ENCODE measurements around the gene LRCH4. TPM values are rescaled to one million over a fixed set of nuclear protein-coding genes. Genes with fewer than 3 reads are reported as not detected.

LRCH4 gene
- total RNA-seq, 2 donors from 2014 or later, result 23.0 to 46.2 TPM

DNA sequence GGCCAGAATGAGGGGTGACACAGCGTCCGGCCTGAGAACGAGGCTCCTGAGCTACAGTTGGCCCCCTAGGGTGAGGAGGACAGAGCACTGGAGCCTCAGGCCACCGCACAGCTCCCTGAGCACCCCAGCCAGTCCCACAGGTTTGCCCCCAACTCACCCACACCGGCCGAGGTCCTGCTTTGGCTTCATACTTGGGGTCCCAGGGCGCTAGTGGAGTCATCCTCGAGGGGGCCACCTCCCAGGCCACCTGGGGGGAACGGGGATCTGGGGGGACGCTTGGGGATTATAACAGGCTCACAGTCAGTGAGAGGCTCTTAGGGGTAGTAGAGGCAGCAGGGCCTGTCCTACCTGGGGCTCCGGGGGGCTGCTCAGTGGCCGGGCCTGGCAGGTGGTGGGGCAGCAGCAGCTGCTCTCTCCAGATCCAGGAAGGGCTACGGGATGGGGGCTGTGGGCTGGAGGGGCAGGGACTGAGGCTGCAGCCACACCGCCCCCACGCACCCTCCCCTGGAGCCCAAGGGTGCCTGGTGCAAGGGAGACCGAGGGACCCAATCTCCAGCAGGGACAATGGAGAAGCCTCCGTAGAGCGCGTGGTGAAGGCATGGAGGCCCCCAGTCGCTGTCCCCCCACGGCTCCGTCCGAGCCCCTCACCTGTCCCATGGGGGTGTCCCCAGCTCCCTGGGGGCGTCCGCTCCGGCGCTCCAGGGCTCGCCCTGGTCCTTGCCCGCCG, 12.8 kb downstream of the LRCH4 start:
- no peak overlapping the region for H3K27ac ChIP-seq
- TF ChIP-seq, protein P1, sequence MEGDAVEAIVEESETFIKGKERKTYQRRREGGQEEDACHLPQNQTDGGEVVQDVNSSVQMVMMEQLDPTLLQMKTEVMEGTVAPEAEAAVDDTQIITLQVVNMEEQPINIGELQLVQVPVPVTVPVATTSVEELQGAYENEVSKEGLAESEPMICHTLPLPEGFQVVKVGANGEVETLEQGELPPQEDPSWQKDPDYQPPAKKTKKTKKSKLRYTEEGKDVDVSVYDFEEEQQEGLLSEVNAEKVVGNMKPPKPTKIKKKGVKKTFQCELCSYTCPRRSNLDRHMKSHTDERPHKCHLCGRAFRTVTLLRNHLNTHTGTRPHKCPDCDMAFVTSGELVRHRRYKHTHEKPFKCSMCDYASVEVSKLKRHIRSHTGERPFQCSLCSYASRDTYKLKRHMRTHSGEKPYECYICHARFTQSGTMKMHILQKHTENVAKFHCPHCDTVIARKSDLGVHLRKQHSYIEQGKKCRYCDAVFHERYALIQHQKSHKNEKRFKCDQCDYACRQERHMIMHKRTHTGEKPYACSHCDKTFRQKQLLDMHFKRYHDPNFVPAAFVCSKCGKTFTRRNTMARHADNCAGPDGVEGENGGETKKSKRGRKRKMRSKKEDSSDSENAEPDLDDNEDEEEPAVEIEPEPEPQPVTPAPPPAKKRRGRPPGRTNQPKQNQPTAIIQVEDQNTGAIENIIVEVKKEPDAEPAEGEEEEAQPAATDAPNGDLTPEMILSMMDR (IDR thresholded peaks at IDR 0.05), result no peak
- H3K9me3 ChIP-seq, result no peaks in the 10 kb centered on the region
- no peak for DNase-seq (ENCODE audit: low spot score)
- peaks cover 42% of the 10 kb centered on the region for H3K36me3 ChIP-seq
- no peak overlapping the region for H3K4me3 ChIP-seq
- H3K4me1 ChIP-seq, result peaks cover 0 to 17% of the 10 kb centered on the region in 2 donors
- no peaks in the 10 kb centered on the region for H3K27me3 ChIP-seq

DNA sequence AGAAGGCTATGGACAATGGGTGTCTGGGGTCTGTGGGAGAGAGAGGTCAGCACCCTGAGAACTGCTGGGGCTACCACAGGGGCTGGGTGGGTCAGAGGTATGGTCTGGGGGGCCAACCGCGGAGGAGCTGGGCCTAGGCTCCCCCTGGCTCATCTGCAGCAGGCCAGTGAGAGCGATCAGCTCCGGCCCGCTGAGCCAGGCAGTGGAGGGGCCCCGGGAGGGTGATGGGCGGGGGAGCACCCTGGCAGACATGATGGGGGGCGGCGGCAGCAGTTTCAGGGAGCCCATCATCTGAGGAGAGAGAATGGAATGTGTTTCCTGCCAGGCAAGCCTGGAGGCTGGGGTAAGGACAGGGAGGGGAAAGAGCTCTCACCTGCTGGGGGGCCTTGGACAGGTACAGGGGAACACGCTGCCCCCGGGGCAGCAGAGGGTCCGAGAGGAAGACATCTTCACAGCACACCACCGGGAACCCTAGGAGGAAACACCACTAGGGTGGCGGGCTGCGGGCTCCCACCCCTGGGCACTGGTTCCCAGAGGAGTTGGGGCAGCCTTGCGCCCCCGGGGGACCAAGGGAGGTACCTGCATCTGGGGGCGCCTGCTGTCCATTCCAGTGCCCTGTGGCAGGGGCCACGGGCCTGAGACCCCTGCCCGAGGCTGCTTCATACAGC, 13.5 kb downstream of the LRCH4 start:
- Histone ChIP-seq H3K4me1 (peaks cover 0 to 17% of the 10 kb centered on the region in 2 donors), H3K9me3 (no peaks in the 10 kb centered on the region), H3K4me3 (no peak overlapping the region), H3K36me3 (peaks cover 35% of the 10 kb centered on the region), H3K27me3 (no peaks in the 10 kb centered on the region), H3K27ac (no peak overlapping the region)
- TF ChIP-seq, protein P1 (IDR thresholded peaks at IDR 0.05), result no peak
- no peak for DNase-seq (ENCODE audit: low spot score)

- DNase-seq (ENCODE audit: low spot score), result no peak
- TF ChIP-seq, protein P1 (IDR thresholded peaks at IDR 0.05), result no peak
- H3K27me3 ChIP-seq, result no peaks in the 10 kb centered on the region
- H3K4me3 ChIP-seq, result no peak overlapping the region
- H3K36me3 ChIP-seq, result peaks cover 28% of the 10 kb centered on the region
- H3K9me3 ChIP-seq, result no peaks in the 10 kb centered on the region
- H3K27ac ChIP-seq, result no peak overlapping the region
- peaks cover 0 to 17% of the 10 kb centered on the region in 2 donors for H3K4me1 ChIP-seq
Observed at GRCh38 chr7:100571829-100572116, 14.2 kb downstream of the LRCH4 start.

DNA sequence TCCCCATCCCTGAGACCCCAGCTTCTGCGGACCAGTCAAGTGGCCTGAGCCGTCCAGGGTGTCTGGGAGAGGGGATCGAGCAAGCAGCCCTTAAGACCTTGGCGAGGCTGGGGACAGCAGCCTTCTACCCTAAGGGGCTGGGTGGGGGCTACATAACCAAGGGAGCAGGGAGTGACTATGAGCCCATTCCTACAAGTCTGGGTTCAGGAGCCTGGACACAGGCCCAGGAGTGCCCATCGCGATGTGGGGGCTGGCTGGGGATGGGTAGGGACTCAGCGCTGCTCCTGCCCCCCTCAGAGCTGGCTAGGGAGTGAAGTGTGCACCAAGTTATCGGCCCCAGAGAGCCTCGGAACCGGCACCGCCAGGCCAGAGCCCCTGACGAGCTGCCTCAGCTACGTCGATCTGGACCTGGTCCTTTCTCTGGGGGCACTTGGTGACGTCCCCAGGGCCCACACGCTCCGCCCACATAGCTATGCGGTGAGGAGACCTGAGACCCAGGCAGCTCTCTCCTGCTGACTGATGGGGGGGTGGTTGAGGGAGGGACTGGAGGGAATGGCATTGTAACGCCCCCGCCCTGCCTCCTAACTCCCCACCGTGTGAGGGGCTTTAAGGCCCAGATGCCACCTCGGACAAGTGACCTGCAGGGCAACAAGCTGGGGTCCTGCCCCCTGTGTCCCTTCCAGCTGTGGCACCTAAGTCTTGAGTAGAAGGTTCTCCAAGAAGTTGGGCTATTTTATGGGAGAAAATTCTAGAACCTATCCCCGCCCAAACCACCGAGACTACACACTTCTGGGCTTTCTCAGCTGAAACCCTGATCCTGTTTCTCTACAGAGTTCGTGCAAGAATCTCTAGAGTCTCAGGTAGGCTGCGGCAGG, 14.7 kb downstream of the LRCH4 start:
- H3K9me3 ChIP-seq, result no peaks in the 10 kb centered on the region
- peaks cover 0 to 17% of the 10 kb centered on the region in 2 donors for H3K4me1 ChIP-seq
- no peak overlapping the region for H3K27ac ChIP-seq
- DNase-seq (ENCODE audit: low spot score), result no peak
- peaks cover 22% of the 10 kb centered on the region for H3K36me3 ChIP-seq
- H3K4me3 ChIP-seq, result no peak overlapping the region
- H3K27me3 ChIP-seq, result no peaks in the 10 kb centered on the region
- TF ChIP-seq, protein P1 (IDR thresholded peaks at IDR 0.05), result no peak

- H3K9me3 ChIP-seq, result no peaks in the 10 kb centered on the region
- TF ChIP-seq, protein P1 (IDR thresholded peaks at IDR 0.05), result peak; percentile 17 to 46
- peaks cover 2% of the 10 kb centered on the region for H3K36me3 ChIP-seq
- peaks cover 0 to 18% of the 10 kb centered on the region in 2 donors for H3K4me1 ChIP-seq
- DNase-seq (ENCODE audit: low spot score), result peak; percentile 72
- no peaks in the 10 kb centered on the region for H3K27me3 ChIP-seq
- H3K27ac ChIP-seq, result no peak overlapping the region
- H3K4me3 ChIP-seq, result peak overlapping the region in 1 of 2 donors; percentile 45
Observed at GRCh38 chr7:100568896-100569844, 16.8 kb downstream of the LRCH4 start.

All from right atrium auricular region (tissue), 2 donors.